Fibroblast of skin of abdomen (primary cell): ENCODE data around the gene PNISR. TPM values are rescaled to one million over a fixed set of nuclear protein-coding genes. Genes with fewer than 3 reads are reported as not detected.
"Not testable (repeated sequence)": the region's sequence is repeated elsewhere in the genome, so short reads cannot be mapped to it uniquely, and the experiment has no call there.

Experiments
- DNase-seq: peaks from one replicate; pipeline ENCODE4 v3.0.0-alpha.2; 2013
- polyA plus RNA-seq, 2 experiments: library from polyadenylated mRNA; unstranded; fragments of 120-200 nt; gene quantifications; one replicate each; pipeline ENCODE4 v1.2.1, GENCODE V29; 2013; ENCODE audit not compliant: insufficient read length in 2 of 2

The PNISR gene
- polyA plus RNA-seq (2013, experiment 1 of 2; ENCODE audit: insufficient read length) = 74.0 TPM
- polyA plus RNA-seq (2013, experiment 2 of 2; ENCODE audit: insufficient read length) = 67.7 TPM

- peak; percentile 99 for DNase-seq
Measured at GRCh38 chr6:99424761-99425646, at the start of gene PNISR. Gene PNISR, minus strand, starts transcription at chr6:99425308. Its CDS starts 10,649 bp downstream, at chr6:99414659.

- no peak for DNase-seq
Measured at GRCh38 chr6:99473730-99474129, 48.6 kb upstream of the PNISR start.

- DNase-seq = no peak
Measured at GRCh38 chr6:99471638-99472037, 46.5 kb upstream of the PNISR start.

GRCh38 chr6:99467509-99468106, 42.5 kb upstream of the PNISR start:
- peak; percentile 15 for DNase-seq

GRCh38 chr6:99459133-99459532, 34.0 kb upstream of the PNISR start:
- not testable (repeated sequence) for DNase-seq

GRCh38 chr6:99458319-99458718, 33.2 kb upstream of the PNISR start:
- peak; percentile 4 for DNase-seq

- no peak for DNase-seq
Measured at GRCh38 chr6:99446076-99446475, 21.0 kb upstream of the PNISR start.

GRCh38 chr6:99434702-99435530, 9.8 kb upstream of the PNISR start:
- peak; percentile 10 for DNase-seq

- no peak for DNase-seq
Measured at GRCh38 chr6:99432877-99433276, 7.8 kb upstream of the PNISR start.

GRCh38 chr6:99431901-99432300, 6.8 kb upstream of the PNISR start:
- no peak for DNase-seq

GRCh38 chr6:99427988-99428387, 2.9 kb upstream of the PNISR start:
- no peak for DNase-seq

- DNase-seq = no peak
Measured at GRCh38 chr6:99426451-99426757, 1.3 kb upstream of the PNISR start.

GRCh38 chr6:99425647-99426450, 741 bp upstream of the PNISR start:
- DNase-seq = peak; percentile 85

- no peak for DNase-seq
Measured at GRCh38 chr6:99424022-99424421, 1.1 kb downstream of the PNISR start.

- no peak for DNase-seq
Measured at GRCh38 chr6:99422912-99423311, 2.2 kb downstream of the PNISR start.

- no peak for DNase-seq
Measured at GRCh38 chr6:99416892-99417767, 8.0 kb downstream of the PNISR start.

- no peak for DNase-seq
Measured at GRCh38 chr6:99416226-99416625, 8.9 kb downstream of the PNISR start.

- no peak for DNase-seq
Measured at GRCh38 chr6:99415446-99415845, 9.7 kb downstream of the PNISR start.

- no peak for DNase-seq
Measured at GRCh38 chr6:99412065-99412464, 13.0 kb downstream of the PNISR start.

- DNase-seq = no peak
Measured at GRCh38 chr6:99409672-99410071, 15.4 kb downstream of the PNISR start.

- DNase-seq = no peak
Measured at GRCh38 chr6:99407076-99407475, 18.0 kb downstream of the PNISR start.
